HG02798 (cell line): ENCODE measurements around the gene SYTL4.
"Not testable (repeated sequence)": the region's sequence is repeated elsewhere in the genome, so short reads cannot be mapped to it uniquely, and the experiment has no call there.

Experiments used
- ATAC-seq: cut with Tn5 transposase; IDR thresholded peaks from one replicate; pipeline ENCODE4 v1.9.1; 2021; ENCODE audit warnings: mild to moderate bottlenecking; ENCODE audit not compliant: unreplicated experiment, poor library complexity

Gene SYTL4

GRCh38 chrX:100731441-100732281 lies at the start of gene SYTL4:
SYTL4 (minus strand) TSS chrX:100732121; CDS start chrX:100702037, 30,084 bp downstream.
- no peak for ATAC-seq

- not testable (repeated sequence) for ATAC-seq
Measured at GRCh38 chrX:100769439-100769838, 37.5 kb upstream of the SYTL4 start.

- no peak for ATAC-seq
Measured at GRCh38 chrX:100768679-100769338, 36.9 kb upstream of the SYTL4 start.

GRCh38 chrX:100750883-100751282 lies 19.0 kb upstream of the SYTL4 start:
- ATAC-seq: no peak

- ATAC-seq: no peak
Measured at GRCh38 chrX:100748108-100748507, 16.2 kb upstream of the SYTL4 start.

- no peak for ATAC-seq
Measured at GRCh38 chrX:100747703-100748102, 15.8 kb upstream of the SYTL4 start.

- no peak for ATAC-seq
Measured at GRCh38 chrX:100747090-100747489, 15.2 kb upstream of the SYTL4 start.

GRCh38 chrX:100745806-100746537 lies 14.1 kb upstream of the SYTL4 start:
- no peak for ATAC-seq

GRCh38 chrX:100745205-100745604 lies 13.3 kb upstream of the SYTL4 start:
- ATAC-seq: no peak

- ATAC-seq: no peak
Measured at GRCh38 chrX:100743009-100743607, 11.2 kb upstream of the SYTL4 start.

- not testable (repeated sequence) for ATAC-seq
Measured at GRCh38 chrX:100724006-100724405, 7.9 kb downstream of the SYTL4 start.

- ATAC-seq: no peak
Measured at GRCh38 chrX:100721328-100721727, 10.6 kb downstream of the SYTL4 start.

GRCh38 chrX:100720301-100720700 lies 11.6 kb downstream of the SYTL4 start:
- ATAC-seq: no peak

- no peak for ATAC-seq
Measured at GRCh38 chrX:100719139-100719538, 12.8 kb downstream of the SYTL4 start.

- no peak for ATAC-seq
Measured at GRCh38 chrX:100717363-100717762, 14.6 kb downstream of the SYTL4 start.

- no peak for ATAC-seq
Measured at GRCh38 chrX:100710816-100711215, 21.1 kb downstream of the SYTL4 start.

GRCh38 chrX:100704581-100705203 lies 27.2 kb downstream of the SYTL4 start:
- ATAC-seq: no peak

GRCh38 chrX:100700809-100701208 lies 31.1 kb downstream of the SYTL4 start:
- no peak for ATAC-seq

- no peak for ATAC-seq
Measured at GRCh38 chrX:100698551-100698950, 33.4 kb downstream of the SYTL4 start.

GRCh38 chrX:100696699-100697351 lies 35.1 kb downstream of the SYTL4 start:
- no peak for ATAC-seq
